Measurements from ENCODE around the gene HEATR1. TPM values are rescaled to one million over a fixed set of nuclear protein-coding genes. Genes with fewer than 3 reads are reported as not detected.

Gene HEATR1
- 62.0 and 66.1 TPM in 2 replicates for total RNA-seq

DNA sequence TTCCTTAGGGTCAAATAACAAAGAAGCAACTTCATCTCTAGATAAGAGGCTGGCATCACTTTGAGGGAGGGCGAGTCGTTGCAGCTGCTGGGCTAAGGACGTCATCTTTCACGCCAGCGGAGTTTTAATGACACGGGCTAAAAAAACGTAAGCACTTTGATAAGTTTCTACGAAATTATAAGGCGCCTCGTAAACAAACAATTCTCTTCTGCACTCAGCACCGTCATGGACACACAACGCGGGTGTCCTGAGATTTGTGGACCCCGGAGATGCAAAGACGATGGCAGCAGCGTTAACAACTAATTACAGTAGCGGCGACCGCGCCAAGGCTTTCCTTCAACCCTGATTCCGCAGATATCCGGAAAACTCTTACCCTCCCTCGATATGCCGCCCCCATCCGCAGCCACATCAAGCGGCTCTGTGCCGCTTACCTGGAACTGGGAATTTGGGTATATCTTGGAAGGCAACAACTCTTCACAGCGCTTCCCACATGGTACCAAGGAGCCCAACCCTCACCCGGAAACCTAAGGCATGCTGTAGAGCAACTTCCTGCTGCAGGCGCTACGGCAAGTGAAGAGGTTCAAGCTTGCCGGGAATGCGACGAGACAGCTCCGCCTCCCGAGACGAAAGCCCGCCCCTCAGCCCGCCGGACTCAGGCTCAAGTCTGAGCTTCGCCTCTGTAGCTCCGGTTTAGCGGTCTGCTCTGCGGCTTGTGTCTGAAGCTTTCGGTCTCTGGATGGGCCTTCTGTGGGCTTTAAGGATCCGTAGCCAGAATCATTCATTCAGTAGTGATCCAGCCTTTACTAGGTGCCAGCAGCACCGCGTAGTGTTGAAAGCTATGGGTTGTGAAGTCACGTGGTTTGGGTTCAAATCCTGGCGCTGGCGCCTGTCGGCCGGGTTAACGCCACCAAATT lies at the start of gene HEATR1:
Gene HEATR1, minus strand, starts transcription at position 526 of the 914 bp plus-strand sequence. Its CDS starts 421 bp downstream, at position 105.
- Mint-ChIP-seq H3K9me3 (no peaks in the 10 kb centered on the region), H3K27ac (peak within 1 kb of the TSS; percentile 89), H3K4me3 (ENCODE audit: low read depth) (peak within 1 kb of the TSS; percentile 90), H3K4me1 (ENCODE audit: low read depth) (peaks cover 24% of the 10 kb centered on the region), H3K27me3 (ENCODE audit: low read depth) (peaks cover 5% of the 10 kb centered on the region), H3K36me3 (ENCODE audit: low read depth) (peaks cover 41% of the 10 kb centered on the region)
- peak; percentile 82 for DNase-seq (ENCODE audit: low spot score)
- intact Hi-C loops (cut with micrococcal nuclease) = loop anchor here (2.0 to 10.0 kb wide), 5 partner anchors 79 to 781 kb away; partner anchors contain the start of genes ACTN2 and MTR

GRCh38 chr1:236645016-236645680 lies 40.8 kb upstream of the HEATR1 start:
- Mint-ChIP-seq H3K4me3 (ENCODE audit: low read depth) (no peak overlapping the region), H3K27ac (no peak overlapping the region), H3K27me3 (ENCODE audit: low read depth) (no peaks in the 10 kb centered on the region), H3K9me3 (no peaks in the 10 kb centered on the region), H3K4me1 (ENCODE audit: low read depth) (no peaks in the 10 kb centered on the region), H3K36me3 (ENCODE audit: low read depth) (no peaks in the 10 kb centered on the region)
- DNase-seq (ENCODE audit: low spot score) = no peak
- intact Hi-C loops (cut with micrococcal nuclease) = no loop called here

DNA sequence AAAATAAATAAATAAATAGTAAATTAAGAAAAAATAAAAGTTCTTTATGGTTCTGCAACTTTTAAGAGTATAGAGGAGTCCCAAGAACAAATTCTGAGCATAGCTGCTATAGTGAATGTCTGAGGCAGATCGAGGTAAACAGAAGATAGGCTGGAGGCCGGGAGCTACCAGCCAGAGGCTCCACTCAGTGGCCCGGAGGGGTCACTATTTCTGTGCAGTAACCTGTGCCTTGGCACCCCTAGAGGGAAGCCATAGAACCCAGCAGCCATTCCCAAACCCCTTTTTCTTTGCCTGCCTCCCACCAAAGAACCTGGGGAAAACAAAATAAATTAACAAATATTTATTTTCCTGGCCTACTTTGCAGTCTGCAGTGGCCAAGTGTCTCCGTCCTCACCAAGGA lies 38.4 kb upstream of the HEATR1 start:
- intact Hi-C loops (cut with micrococcal nuclease) = no loop called here
- Mint-ChIP-seq H3K27me3 (ENCODE audit: low read depth) (no peaks in the 10 kb centered on the region), H3K36me3 (ENCODE audit: low read depth) (no peaks in the 10 kb centered on the region), H3K9me3 (no peaks in the 10 kb centered on the region), H3K27ac (no peak overlapping the region), H3K4me3 (ENCODE audit: low read depth) (no peak overlapping the region), H3K4me1 (ENCODE audit: low read depth) (no peaks in the 10 kb centered on the region)
- no peak for DNase-seq (ENCODE audit: low spot score)

DNA sequence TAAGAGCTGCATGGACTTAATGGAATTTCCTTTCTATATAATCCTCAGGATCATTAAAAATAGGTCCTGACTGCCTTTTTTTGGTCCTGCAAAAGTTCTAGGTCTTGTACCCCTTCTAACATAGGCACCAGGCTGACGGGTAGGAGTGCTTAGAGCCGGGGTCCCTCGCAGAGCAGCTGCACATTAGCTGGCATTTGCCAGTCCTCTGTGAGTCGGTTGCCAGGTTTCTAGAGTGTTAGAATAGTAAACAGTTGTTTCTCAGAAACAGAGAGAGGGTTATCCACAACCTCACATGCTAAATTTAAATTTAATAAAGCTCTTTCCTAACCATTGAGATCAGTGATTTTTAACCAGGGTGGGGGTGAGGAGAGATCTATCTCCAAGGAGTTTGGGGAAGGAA lies 35.4 kb upstream of the HEATR1 start:
- intact Hi-C loops (cut with micrococcal nuclease) = no loop called here
- Mint-ChIP-seq H3K27ac (no peak overlapping the region), H3K4me1 (ENCODE audit: low read depth) (no peaks in the 10 kb centered on the region), H3K4me3 (ENCODE audit: low read depth) (no peak overlapping the region), H3K9me3 (no peaks in the 10 kb centered on the region), H3K27me3 (ENCODE audit: low read depth) (no peaks in the 10 kb centered on the region), H3K36me3 (ENCODE audit: low read depth) (no peaks in the 10 kb centered on the region)
- DNase-seq (ENCODE audit: low spot score) = no peak

DNA sequence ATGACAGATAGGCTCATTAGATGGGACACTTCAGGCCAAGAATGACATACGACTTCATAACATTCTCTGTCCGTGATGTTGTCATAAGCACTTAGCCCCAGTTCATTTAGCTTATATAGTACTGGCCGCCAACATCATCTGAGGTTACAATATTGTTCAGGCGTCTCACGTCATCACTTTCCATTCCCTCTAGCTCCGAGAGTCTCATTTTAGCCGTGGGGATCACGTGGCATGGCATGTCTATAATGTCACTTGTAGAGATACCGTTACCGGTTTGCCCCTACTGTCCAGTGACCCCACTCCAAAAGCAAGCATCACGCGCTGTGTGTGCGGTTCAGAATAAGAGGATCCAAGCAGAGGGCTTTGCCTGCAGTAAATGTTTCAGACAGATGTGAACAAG lies 34.6 kb upstream of the HEATR1 start:
- no peak overlapping the region for H3K27ac Mint-ChIP-seq
- H3K4me3 Mint-ChIP-seq (ENCODE audit: low read depth) = no peak overlapping the region
- intact Hi-C loops (cut with micrococcal nuclease) = no loop called here
- no peak for DNase-seq (ENCODE audit: low spot score)
- no peaks in the 10 kb centered on the region for H3K4me1 Mint-ChIP-seq (ENCODE audit: low read depth)
- H3K27me3 Mint-ChIP-seq (ENCODE audit: low read depth) = no peaks in the 10 kb centered on the region
- H3K9me3 Mint-ChIP-seq = no peaks in the 10 kb centered on the region
- H3K36me3 Mint-ChIP-seq (ENCODE audit: low read depth) = no peaks in the 10 kb centered on the region

GRCh38 chr1:236636017-236636416 lies 31.7 kb upstream of the HEATR1 start:
- H3K27ac Mint-ChIP-seq = no peak overlapping the region
- peaks cover 2% of the 10 kb centered on the region for H3K27me3 Mint-ChIP-seq (ENCODE audit: low read depth)
- H3K9me3 Mint-ChIP-seq = no peaks in the 10 kb centered on the region
- no peaks in the 10 kb centered on the region for H3K4me1 Mint-ChIP-seq (ENCODE audit: low read depth)
- DNase-seq (ENCODE audit: low spot score) = no peak
- H3K36me3 Mint-ChIP-seq (ENCODE audit: low read depth) = no peaks in the 10 kb centered on the region
- no peak overlapping the region for H3K4me3 Mint-ChIP-seq (ENCODE audit: low read depth)
- intact Hi-C loops (cut with micrococcal nuclease) = no loop called here

DNA sequence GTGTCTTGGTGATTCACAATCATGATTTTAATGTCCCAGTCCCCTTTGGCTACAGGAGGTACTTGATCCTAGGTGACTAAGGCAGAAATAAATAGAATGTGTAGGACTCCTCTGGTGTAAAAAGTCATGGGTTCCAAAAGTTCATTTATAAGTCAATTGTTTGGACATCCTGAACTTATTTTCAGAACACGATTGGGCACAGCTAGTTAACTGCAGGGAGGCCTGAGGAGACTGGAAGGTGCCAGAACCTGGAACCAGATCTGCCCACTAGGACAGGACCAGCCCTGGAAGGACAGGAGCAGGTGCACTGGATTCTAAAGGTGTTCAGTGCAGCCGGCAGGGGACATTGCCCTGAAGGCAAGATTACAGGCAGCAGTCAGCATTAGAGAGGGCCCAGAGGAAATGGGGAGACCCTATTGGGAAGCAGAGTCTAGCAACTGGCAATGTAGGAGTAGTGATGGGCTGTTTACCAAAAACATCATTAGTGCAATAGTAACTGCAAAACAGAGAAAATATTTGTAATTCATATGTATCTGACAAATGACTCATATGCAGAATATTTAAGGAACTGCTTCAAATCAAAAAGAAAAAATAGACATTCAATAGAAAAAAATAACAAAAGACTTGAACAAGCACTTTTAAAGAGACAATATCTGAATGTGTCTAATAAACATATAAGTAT lies 23.6 kb upstream of the HEATR1 start:
- Mint-ChIP-seq H3K4me1 (ENCODE audit: low read depth) (no peaks in the 10 kb centered on the region), H3K27ac (no peak overlapping the region), H3K36me3 (ENCODE audit: low read depth) (no peaks in the 10 kb centered on the region), H3K27me3 (ENCODE audit: low read depth) (peaks cover 20% of the 10 kb centered on the region), H3K4me3 (ENCODE audit: low read depth) (no peak overlapping the region), H3K9me3 (peaks cover under 1% of the 10 kb centered on the region)
- DNase-seq (ENCODE audit: low spot score) = no peak
- intact Hi-C loops (cut with micrococcal nuclease) = no loop called here

GRCh38 chr1:236623371-236624166 lies 19.3 kb upstream of the HEATR1 start:
- Mint-ChIP-seq H3K27me3 (ENCODE audit: low read depth) (peaks cover 26% of the 10 kb centered on the region), H3K9me3 (peaks cover 7% of the 10 kb centered on the region), H3K4me3 (ENCODE audit: low read depth) (no peak overlapping the region), H3K27ac (no peak overlapping the region), H3K4me1 (ENCODE audit: low read depth) (no peaks in the 10 kb centered on the region), H3K36me3 (ENCODE audit: low read depth) (no peaks in the 10 kb centered on the region)
- intact Hi-C loops (cut with micrococcal nuclease) = no loop called here
- no peak for DNase-seq (ENCODE audit: low spot score)

DNA sequence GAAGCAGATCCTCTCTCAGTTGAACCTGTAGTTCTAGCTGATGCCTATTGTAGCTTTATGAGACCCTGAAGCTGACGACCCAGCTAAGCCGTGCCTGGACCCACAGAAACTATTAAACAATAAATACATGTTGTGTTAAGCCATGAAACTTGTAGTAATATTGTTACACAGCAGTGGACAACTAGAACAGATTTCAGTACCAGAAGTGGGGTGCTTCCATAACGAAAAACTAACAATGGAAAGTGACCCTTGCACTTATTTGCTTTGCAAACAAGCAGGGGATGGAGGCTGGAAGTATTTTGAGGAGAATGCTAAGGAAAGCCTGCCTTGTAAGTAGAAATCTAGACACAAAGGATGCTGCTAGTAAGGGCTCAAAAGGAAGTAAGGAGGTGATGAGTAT lies 18.1 kb upstream of the HEATR1 start:
- Mint-ChIP-seq H3K9me3 (peaks cover 7% of the 10 kb centered on the region), H3K27me3 (ENCODE audit: low read depth) (peaks cover 24% of the 10 kb centered on the region)

GRCh38 chr1:236619398-236619797 lies 15.1 kb upstream of the HEATR1 start:
- peaks cover 27% of the 10 kb centered on the region for H3K27me3 Mint-ChIP-seq (ENCODE audit: low read depth)
- H3K27ac Mint-ChIP-seq = no peak overlapping the region
- intact Hi-C loops (cut with micrococcal nuclease) = no loop called here
- no peak overlapping the region for H3K4me3 Mint-ChIP-seq (ENCODE audit: low read depth)
- H3K36me3 Mint-ChIP-seq (ENCODE audit: low read depth) = no peaks in the 10 kb centered on the region
- no peak for DNase-seq (ENCODE audit: low spot score)
- H3K4me1 Mint-ChIP-seq (ENCODE audit: low read depth) = no peaks in the 10 kb centered on the region
- H3K9me3 Mint-ChIP-seq = peaks cover 7% of the 10 kb centered on the region

More for the DNA sequence above, 18.1 kb upstream of the HEATR1 start:
- no peaks in the 10 kb centered on the region for H3K4me1 Mint-ChIP-seq (ENCODE audit: low read depth)
- H3K27ac Mint-ChIP-seq = no peak overlapping the region
- no peak for DNase-seq (ENCODE audit: low spot score)
- H3K4me3 Mint-ChIP-seq (ENCODE audit: low read depth) = no peak overlapping the region
- intact Hi-C loops (cut with micrococcal nuclease) = no loop called here
- H3K36me3 Mint-ChIP-seq (ENCODE audit: low read depth) = no peaks in the 10 kb centered on the region

- Mint-ChIP-seq H3K27me3 (ENCODE audit: low read depth) (peaks cover 25% of the 10 kb centered on the region), H3K27ac (no peak overlapping the region), H3K9me3 (peaks cover 7% of the 10 kb centered on the region), H3K36me3 (ENCODE audit: low read depth) (no peaks in the 10 kb centered on the region), H3K4me1 (ENCODE audit: low read depth) (no peaks in the 10 kb centered on the region), H3K4me3 (ENCODE audit: low read depth) (no peak overlapping the region)
- intact Hi-C loops (cut with micrococcal nuclease) = no loop called here
- DNase-seq (ENCODE audit: low spot score) = no peak
Observed at GRCh38 chr1:236618507-236618906, 14.2 kb upstream of the HEATR1 start.

GRCh38 chr1:236615399-236616148 lies 11.3 kb upstream of the HEATR1 start:
- no peak overlapping the region for H3K27ac Mint-ChIP-seq
- H3K4me1 Mint-ChIP-seq (ENCODE audit: low read depth) = no peaks in the 10 kb centered on the region
- H3K27me3 Mint-ChIP-seq (ENCODE audit: low read depth) = peaks cover 34% of the 10 kb centered on the region
- intact Hi-C loops (cut with micrococcal nuclease) = no loop called here
- no peak overlapping the region for H3K4me3 Mint-ChIP-seq (ENCODE audit: low read depth)
- no peaks in the 10 kb centered on the region for H3K36me3 Mint-ChIP-seq (ENCODE audit: low read depth)
- no peaks in the 10 kb centered on the region for H3K9me3 Mint-ChIP-seq
- no peak for DNase-seq (ENCODE audit: low spot score)

Data from activated T-helper 2 cell treated with anti-CD3 and anti-CD28 coated beads, Interferon-gamma antibody, Interleukin-2, Interleukin-4, amounts not matched to agents 10 μg/mL and 5 μg/mL and 100 μg/mL, durations not matched to agents 14 hours and 24 hours and 36 hours (primary cell).